T1000 (cell line): ENCODE results near the gene PEBP1.
A peak's percentile ranks its signal among the peaks of the same experiment; 100 is the strongest.
"Not testable (repeated sequence)": the region's sequence is repeated elsewhere in the genome, so short reads cannot be mapped to it uniquely, and the experiment has no call there.

Experiments
- DNase-seq: peaks from one replicate; lab custom pipeline; 2025; ENCODE audit warnings: mixed read lengths; lab: John Stamatoyannopoulos, UW

The PEBP1 gene

DNA sequence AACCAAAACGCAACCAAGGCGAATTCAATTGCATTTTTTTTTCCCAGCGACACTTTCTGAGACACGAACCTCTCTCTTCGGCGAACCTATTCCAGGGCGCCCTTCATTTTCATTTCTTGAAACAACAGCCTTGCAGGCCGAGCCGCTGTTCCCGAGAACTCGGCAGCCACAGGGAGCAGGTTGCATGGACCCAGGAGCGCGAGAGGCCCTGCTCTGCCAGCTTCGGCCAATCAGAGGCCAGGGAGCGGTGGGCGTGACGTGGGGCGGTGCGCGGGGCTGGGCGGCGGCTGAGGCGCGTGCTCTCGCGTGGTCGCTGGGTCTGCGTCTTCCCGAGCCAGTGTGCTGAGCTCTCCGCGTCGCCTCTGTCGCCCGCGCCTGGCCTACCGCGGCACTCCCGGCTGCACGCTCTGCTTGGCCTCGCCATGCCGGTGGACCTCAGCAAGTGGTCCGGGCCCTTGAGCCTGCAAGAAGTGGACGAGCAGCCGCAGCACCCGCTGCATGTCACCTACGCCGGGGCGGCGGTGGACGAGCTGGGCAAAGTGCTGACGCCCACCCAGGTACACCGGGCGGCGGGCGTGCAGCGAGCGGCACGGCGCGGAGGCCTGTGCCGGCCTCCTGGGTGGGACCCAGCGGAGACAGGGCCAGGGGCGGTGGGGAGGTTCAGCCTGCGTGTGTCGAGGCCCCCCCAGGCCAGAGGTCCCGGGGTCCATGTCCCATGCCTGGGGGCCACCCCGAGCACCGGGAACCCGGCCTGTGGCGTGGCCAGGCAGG, at the start of gene PEBP1:
TSS of gene PEBP1 (plus strand) at position 337 of the 771 bp plus-strand sequence. CDS start at position 423, 86 bp downstream.
- peak; percentile 89 for DNase-seq

DNA sequence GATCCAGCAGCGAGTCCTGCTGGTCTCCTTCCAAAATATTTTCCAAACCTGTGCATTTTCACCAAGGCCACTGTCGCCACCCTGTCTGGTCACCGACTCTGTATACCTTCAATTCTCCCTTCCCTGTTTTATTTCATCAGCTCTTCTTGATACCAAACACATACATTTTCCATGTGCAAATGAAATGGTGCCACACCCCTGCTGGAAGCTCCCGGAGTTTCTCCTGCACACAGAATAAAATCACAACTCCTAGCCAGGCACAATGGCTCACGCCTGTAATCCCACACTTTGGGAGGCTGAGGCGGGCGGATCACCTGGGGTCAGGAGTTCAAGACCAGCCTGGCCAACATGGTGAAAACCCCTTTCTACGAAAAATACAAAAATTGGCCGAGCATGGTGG, 46.1 kb upstream of the PEBP1 start:
- DNase-seq: no peak

DNA sequence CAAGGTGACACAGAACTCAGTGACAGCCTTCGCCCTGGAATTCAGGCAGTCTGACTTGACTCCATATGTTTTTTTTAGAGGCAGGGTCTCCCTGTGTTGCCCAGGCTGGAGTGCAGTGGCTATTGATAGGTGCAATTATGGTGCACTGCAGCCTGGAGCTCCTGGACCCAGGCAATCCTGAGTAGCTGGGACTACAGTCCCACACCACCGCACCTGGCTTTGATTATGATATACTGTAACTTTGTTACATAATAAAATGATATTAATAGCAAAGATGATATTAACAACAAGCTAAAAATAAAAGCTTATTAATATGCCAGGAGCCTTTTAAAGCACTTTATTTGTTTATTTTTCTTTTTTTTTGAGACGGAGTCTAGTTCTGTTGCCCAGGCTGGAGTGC, 41.9 kb upstream of the PEBP1 start:
- no peak for DNase-seq

DNA sequence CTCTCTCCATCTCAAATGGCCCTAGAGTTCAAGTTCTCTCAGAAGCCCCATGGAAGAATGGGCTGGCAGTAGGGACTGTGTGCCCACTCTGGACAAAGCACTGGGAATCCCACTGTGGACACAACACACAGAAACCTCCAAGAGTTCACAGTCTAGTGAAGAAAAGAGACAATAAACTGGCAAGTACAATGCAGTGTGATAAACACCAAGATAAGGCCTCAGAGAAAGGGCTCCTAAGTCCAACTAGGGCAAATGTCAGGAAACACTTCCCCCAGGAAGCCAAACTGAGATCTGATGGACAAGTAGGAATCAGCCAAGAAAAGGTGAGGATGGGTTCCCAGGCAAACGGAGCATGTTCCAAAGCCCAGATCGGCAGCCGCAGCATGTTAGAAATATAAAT, 37.5 kb upstream of the PEBP1 start:
- no peak for DNase-seq

GRCh38 chr12:118098911-118099671, 36.8 kb upstream of the PEBP1 start:
- DNase-seq: no peak

DNA sequence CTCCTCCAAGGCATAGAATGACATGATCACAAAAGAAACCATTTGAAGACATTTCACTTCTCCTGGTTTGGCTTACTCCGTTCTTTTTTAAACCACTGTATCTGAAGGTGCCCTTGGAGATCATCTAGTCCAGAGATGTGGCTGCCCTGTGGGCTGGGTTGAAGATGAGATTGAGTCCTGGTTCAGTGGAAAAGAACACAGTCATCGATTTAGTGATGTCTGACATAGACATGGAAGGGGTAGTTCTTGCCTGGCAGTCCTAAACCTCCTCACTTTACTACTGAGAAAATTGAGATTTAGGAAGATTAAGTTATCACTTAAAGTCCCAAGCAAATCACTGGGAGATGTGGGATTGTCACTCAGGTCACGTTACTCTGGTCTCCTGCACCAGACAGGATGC, 34.9 kb upstream of the PEBP1 start:
- no peak for DNase-seq

- DNase-seq: no peak
Observed at GRCh38 chr12:118102070-118102469, 33.9 kb upstream of the PEBP1 start.

DNA sequence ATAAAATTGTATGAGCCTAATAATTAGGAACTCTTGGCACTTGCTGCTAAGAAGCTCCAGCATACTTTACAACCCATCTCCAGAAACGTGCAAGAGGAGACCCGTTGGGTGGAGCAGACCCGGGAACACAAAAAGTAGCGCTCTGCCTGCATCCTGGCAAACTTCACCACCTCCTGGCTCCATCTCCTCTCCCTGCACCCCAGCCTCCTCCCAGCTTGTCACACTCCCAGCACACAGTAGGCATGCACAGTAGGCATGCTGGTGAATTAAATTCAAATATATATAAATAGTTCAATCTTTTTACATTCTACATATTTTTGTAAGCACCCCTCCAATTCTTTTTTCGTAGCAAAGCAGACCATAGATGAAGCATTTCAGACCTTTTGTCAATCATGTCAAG, 33.3 kb upstream of the PEBP1 start:
- DNase-seq: no peak

GRCh38 chr12:118103201-118103600, 32.7 kb upstream of the PEBP1 start:
- no peak for DNase-seq

DNA sequence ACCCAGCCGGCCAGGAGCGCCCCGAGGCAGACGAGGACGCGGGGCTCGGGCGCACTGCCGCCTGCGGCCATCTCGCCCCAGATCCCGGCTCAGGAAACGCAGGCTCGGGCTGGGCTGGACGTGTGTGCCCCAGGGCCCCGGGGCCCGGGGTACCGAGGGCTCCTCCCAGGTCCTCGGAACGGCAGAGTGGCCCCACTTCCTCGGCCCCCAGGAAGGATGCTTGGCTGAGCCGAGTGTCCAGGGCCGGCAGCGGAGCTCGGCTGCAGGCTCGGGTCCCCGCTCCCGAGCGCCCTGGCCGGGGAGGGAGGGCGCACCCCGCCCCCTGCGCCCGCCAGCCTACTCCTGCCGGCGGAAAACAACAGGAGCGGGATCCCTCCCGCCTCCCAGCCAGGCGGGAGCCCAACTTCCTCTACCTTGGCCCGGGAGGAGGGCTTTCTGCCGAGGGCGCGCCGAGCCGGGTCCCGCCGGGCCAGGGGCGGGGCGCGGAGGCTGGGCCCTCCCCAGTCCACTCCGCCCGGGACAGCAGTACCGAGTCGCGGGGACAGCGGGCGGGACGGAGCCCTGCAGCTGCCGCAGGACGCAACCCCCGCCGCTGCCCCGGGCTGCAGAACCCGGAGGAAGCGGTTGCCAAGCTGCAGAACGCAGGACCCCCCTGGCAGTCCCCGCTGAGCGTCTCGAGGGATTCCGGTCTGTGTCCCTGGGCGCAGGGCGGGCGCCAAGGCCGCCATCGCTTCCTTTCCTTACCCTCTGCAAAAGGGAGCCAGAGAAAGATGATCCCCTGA, 32.1 kb upstream of the PEBP1 start, which contains the start of gene VSIG10:
TSS of gene VSIG10 (minus strand) at position 411 of the 782 bp plus-strand sequence. CDS start at position 71, 340 bp downstream.
- DNase-seq: peak; percentile 62

- DNase-seq: no peak
Observed at GRCh38 chr12:118107011-118107410, 28.9 kb upstream of the PEBP1 start.

GRCh38 chr12:118107694-118108093, 28.2 kb upstream of the PEBP1 start:
- no peak for DNase-seq

- no peak for DNase-seq
Observed at GRCh38 chr12:118109088-118109487, 26.8 kb upstream of the PEBP1 start.

GRCh38 chr12:118119449-118119879, 16.5 kb upstream of the PEBP1 start:
- DNase-seq: no peak

- DNase-seq: peak; percentile 42
Observed at GRCh38 chr12:118120579-118121363, 15.2 kb upstream of the PEBP1 start.

GRCh38 chr12:118122264-118122663, 13.7 kb upstream of the PEBP1 start:
- DNase-seq: no peak

- no peak for DNase-seq
Observed at GRCh38 chr12:118124333-118124874, 11.5 kb upstream of the PEBP1 start.

DNA sequence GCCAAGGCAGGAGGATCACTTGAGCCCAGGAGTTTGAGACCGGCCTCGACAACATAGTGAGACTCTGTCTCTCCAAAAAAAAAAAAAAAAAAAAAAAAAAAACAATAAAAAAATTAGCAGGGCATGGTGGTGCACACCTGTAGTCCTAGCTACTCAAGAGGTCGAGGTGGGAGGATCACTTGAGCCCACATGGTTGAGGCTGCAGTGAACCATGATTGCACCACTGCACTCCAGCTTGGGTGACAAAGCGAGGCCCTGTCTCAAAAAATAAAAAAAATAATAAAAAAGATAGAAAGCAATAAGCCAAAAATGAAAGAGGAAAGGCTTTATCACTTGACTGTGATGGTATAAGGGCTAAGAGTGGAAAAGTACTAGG, 10.2 kb upstream of the PEBP1 start:
- DNase-seq: no peak

GRCh38 chr12:118126119-118126757, 9.7 kb upstream of the PEBP1 start:
- DNase-seq: no peak

DNA sequence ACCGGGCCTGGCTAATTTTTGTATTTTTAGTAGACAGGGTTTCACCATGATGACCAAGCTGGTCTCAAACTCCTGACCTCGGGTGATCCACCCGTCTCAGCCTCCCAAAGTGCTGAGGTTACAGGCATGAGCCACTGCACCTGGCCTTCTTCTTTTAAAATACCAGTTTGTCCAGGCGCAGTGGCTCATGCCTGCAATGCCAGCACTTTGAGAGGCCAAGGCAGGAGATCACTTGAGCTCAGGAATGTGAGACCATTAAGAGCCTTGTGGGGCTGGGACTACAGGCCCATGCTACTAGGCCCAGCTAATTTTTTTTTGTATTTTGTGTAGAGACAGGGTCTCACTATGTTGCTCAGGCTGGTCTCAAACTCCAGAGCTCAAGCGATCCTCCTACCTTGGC, 8.1 kb upstream of the PEBP1 start:
- no peak for DNase-seq

DNA sequence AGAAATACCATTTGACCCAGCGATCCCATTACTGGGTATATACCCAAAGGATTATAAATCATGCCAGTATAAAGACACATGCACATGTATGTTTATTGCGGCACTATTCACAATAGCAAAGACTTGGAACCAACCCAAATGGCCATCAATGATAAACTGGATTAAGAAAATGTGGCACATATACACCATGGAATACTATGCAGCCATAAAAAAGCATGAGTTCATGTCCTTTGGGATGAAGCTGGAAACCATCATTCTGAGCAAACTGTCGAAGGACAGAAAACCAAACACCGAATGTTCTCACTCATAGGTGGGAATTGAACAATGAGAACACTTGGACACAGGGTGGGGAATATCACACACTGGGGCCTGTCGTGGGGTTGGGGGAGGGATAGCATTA, 6.5 kb upstream of the PEBP1 start:
- not testable (repeated sequence) for DNase-seq
